Retinal pigment epithelial cell (primary cell): ENCODE results near the gene PPP2R3B.

Source experiments
- DNase-seq: peaks from one replicate; pipeline ENCODE4 v3.0.0-alpha.2; 2010; ENCODE audit warnings: low read depth
- H3K4me3 ChIP-seq: 2 replicates; pipeline ENCODE4 v1.5.1; 2011; ENCODE audit warnings: mild to moderate bottlenecking, low read length, control low read depth, moderate library complexity
- TF ChIP-seq, protein P1 (sequence below): conservative IDR thresholded peaks from 2 replicates; pipeline ENCODE4 v1.5.1; 2011; ENCODE audit warnings: low read depth, low read length, control low read depth, inconsistent platforms

PPP2R3B gene

DNA sequence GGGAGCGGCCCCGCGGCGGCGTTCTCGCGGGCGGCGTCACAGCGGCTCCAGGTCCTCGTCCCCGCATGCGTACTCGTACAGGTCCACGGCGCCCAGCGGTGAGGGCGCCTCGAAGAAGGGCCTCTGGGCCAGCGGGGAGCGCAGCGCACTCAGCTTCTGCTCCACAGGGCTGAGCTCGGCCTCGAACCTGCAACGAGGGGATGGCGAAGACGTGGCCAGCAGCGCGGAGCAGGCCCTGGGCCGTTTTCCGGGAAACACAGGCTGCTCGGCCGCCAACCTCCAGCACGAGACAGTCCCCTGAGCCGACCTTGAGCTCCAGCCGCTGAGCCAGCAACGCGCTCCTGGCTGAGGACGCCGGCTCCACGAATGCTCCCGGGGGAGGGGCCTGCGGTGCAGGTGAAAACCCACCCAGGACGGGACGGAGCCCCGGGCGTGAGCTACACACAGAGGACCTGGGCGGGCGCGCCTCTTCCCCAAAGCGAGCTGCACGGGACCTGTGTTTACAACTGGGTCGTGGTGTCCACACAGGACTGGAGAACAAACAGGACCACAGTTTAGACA lies 52.3 kb downstream of the PPP2R3B start:
- TF ChIP-seq, protein P1, sequence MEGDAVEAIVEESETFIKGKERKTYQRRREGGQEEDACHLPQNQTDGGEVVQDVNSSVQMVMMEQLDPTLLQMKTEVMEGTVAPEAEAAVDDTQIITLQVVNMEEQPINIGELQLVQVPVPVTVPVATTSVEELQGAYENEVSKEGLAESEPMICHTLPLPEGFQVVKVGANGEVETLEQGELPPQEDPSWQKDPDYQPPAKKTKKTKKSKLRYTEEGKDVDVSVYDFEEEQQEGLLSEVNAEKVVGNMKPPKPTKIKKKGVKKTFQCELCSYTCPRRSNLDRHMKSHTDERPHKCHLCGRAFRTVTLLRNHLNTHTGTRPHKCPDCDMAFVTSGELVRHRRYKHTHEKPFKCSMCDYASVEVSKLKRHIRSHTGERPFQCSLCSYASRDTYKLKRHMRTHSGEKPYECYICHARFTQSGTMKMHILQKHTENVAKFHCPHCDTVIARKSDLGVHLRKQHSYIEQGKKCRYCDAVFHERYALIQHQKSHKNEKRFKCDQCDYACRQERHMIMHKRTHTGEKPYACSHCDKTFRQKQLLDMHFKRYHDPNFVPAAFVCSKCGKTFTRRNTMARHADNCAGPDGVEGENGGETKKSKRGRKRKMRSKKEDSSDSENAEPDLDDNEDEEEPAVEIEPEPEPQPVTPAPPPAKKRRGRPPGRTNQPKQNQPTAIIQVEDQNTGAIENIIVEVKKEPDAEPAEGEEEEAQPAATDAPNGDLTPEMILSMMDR: no peak
- H3K4me3 ChIP-seq: no peak overlapping the region
- DNase-seq: no peak

DNA sequence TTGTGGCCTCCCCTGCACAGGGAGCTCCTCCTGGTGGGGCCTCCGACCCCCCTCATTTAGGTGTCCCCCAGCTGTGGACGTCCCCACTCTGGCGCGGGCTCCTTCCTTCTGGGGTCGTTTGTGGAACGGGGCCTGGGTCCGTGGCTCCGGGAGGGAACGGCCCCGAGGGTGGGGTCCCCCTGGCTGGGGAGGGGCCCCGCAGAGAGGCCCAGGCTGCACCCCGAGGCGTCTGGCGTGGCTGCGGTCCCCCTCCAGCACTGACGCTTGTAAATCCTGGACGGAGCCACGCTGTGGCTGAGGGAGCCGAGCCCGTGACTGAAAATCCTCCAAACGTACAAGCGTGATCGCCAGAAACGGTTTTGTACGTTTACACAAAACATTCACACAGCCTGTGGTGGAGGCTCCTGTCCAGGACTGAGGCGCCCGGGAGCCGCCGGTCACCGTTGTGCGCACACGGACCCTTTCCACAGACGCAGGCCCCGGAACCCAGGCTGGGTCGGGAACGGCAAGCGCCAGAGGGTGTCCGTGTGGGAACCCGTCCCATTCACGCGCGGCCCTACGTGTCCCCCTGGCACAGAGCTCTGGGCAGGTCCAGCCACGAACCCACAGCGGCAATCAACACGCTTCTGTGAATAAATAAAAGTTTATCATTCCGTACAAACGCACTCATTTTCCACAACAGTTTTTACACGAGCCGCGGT lies 52.9 kb downstream of the PPP2R3B start:
- H3K4me3 ChIP-seq: no peak overlapping the region

DNA sequence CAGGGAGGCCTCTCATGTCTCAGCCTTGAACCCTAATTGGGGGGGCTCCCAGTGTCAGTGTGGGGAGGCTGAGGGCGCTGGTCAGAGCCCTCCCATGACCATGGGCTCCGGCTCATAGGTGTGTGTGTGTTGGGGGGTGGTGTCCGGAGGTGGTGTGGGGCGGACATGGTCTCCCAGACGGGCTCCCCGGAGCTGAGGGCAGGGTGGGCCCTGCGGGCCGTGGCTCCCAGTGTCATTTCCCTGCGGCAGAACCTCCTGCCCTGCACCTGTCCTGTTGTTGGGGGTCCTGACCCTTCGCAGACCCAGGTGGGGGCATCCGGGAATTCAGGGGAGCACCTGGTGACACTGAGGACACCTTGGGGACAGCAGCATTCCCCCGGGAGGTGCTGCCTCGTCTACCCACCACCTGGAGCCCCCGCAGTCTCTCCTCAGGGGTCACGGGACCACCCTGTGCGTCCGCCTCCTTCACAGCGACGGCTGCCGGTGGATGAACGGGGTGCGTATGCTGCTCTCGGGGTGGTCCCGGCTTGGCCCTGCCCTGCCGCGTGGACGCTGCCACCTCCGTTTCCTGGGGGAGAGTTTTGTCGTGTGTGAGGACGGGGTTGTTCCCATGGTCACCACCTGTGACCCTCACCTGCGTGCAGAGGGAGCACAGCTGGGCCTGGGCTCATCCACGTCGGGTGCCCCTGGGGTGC lies 53.6 kb downstream of the PPP2R3B start:
- no peak for DNase-seq
- TF ChIP-seq, protein P1: no peak
- H3K4me3 ChIP-seq: no peak overlapping the region

More for the DNA sequence above, 52.9 kb downstream of the PPP2R3B start:
- DNase-seq: no peak
- TF ChIP-seq, protein P1: no peak

DNA sequence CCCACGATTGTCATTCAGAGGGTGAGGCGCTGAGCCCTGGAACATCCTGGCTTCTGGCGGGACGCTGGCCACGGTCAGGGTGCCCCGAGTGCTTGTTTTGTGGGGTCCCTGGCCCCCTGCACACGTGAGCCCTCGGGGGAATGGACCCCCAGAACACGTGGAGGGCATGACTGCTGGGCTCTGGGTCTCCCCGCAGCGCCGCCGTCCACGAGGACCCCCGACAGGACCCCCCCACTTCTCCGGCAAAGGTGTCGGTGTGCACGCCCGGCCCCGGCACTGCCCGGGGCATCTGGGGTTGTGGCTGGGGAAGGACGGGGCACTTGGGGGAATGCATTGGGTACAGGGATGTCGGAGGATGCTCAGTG lies 54.2 kb downstream of the PPP2R3B start:
- no peak for DNase-seq
- TF ChIP-seq, protein P1: no peak
- H3K4me3 ChIP-seq: no peak overlapping the region

DNA sequence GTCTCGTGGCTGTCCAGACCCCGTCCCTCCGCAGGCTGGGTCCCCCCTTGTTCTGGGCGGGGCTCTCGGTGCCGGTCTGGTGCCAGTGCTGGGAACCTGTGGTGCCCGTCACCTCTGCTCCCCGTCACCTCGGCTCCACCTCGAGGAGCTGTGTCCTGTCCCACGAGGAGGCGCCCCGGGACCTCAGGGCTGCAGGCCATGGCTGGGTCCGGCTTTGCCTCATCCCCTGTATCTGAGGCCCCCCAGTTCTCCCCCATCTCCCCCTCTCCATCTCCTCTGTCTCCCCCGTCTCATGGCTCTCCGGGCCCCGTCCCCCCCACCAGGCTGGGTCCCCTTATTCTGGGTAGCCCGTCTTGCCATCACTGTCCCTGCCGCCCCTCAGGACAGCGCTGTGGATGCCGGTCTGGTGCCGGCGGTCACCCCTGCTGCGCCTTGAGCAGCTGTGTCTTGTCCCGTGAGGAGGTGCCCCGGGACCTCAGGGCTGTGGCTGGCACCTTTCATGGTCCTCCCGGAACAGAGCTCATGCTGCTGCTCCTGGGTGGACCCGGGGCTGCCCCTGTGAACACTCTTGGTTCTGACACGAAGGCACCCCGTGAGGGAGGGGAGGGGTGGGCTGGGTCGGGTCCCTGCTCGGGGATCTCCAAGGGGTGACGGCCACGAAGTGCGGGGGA lies 54.7 kb downstream of the PPP2R3B start:
- no peak for DNase-seq
- TF ChIP-seq, protein P1: no peak
- no peak overlapping the region for H3K4me3 ChIP-seq

DNA sequence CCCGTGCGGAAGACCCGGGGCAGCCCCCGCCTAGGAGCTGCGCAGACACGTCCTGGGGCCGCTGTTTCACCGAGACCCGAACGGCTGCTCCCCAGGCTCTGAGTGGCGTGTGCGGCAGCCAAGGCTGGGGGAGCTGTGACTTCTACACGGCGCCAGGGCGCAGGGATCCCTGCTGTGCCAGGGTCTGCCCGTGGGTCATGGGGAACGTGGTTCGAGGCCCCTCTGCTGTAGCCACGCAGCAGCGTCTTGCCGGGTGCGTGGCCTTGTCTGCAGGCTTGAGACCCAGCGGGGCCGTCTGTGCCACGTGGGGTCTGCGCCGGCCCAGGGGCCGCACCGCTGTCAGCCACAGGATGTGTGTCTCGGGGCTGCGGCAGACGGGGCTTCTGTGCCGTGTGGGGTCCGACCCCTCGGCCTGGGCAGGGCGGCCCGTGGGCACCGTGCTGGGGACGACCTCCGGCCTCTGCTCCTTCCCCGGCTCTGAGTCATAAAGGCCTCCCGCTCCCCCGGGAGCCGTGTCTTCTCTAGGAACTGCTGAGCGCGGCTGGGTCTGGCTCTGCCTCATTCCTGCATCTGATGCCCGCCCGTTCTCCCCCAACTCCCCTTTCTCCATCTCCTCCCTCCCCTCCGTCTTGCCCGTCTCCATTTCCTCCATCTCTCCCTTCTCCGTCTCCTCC lies 55.4 kb downstream of the PPP2R3B start:
- H3K4me3 ChIP-seq: no peak overlapping the region
- no peak for DNase-seq
- TF ChIP-seq, protein P1: no peak
